Stimulated activated CD4-positive, alpha-beta T cell treated with anti-CD3 and anti-CD28 coated beads, Interleukin-4, amount 100 ng/mL, for 24 hours (primary cell): ENCODE data around the gene C10orf90.
"Not testable (repeated sequence)": the region's sequence is repeated elsewhere in the genome, so short reads cannot be mapped to it uniquely, and the experiment has no call there.

Experiments
- DNase-seq: peaks from one replicate; pipeline ENCODE4 v3.0.0-alpha.2; 2020

The C10orf90 gene

GRCh38 chr10:126583552-126584200 lies 86.8 kb downstream of the C10orf90 start:
- no peak for DNase-seq

- DNase-seq, result no peak
These were observed 88.8 kb downstream of the C10orf90 start for GRCh38 chr10:126581648-126582046.

GRCh38 chr10:126580873-126581647 lies 89.4 kb downstream of the C10orf90 start:
- no peak for DNase-seq

- no peak for DNase-seq
These were observed 94.2 kb downstream of the C10orf90 start for GRCh38 chr10:126576336-126576735.

GRCh38 chr10:126570621-126571602 lies 99.6 kb downstream of the C10orf90 start:
- DNase-seq, result no peak

GRCh38 chr10:126570245-126570570 lies 100.3 kb downstream of the C10orf90 start:
- DNase-seq, result no peak

GRCh38 chr10:126569513-126570244 lies 100.8 kb downstream of the C10orf90 start:
- DNase-seq, result no peak

GRCh38 chr10:126568809-126569385 lies 101.6 kb downstream of the C10orf90 start:
- DNase-seq, result no peak

- DNase-seq, result no peak
These were observed 104.6 kb downstream of the C10orf90 start for GRCh38 chr10:126565871-126566270.

- no peak for DNase-seq
These were observed 105.1 kb downstream of the C10orf90 start for GRCh38 chr10:126565441-126565840.

GRCh38 chr10:126564326-126564888 lies 106.1 kb downstream of the C10orf90 start:
- DNase-seq, result no peak

- DNase-seq, result no peak
These were observed 107.1 kb downstream of the C10orf90 start for GRCh38 chr10:126563361-126563760.

GRCh38 chr10:126561921-126562680 lies 108.4 kb downstream of the C10orf90 start:
- no peak for DNase-seq

GRCh38 chr10:126561294-126561920 lies 109.1 kb downstream of the C10orf90 start:
- DNase-seq, result no peak

- DNase-seq, result no peak
These were observed 111.6 kb downstream of the C10orf90 start for GRCh38 chr10:126558881-126559280.

GRCh38 chr10:126551202-126551601 lies 119.3 kb downstream of the C10orf90 start:
- no peak for DNase-seq

- not testable (repeated sequence) for DNase-seq
These were observed 119.9 kb downstream of the C10orf90 start for GRCh38 chr10:126550586-126550985.

GRCh38 chr10:126549344-126549743 lies 121.1 kb downstream of the C10orf90 start:
- DNase-seq, result no peak

- no peak for DNase-seq
These were observed 125.9 kb downstream of the C10orf90 start for GRCh38 chr10:126544565-126544964.

- no peak for DNase-seq
These were observed 131.9 kb downstream of the C10orf90 start for GRCh38 chr10:126538439-126539135.
